Superior temporal gyrus (tissue), 1 donor: ENCODE data around the gene CCR5AS.
A peak's percentile ranks its signal among the peaks of the same experiment; 100 is the strongest.

Experiments
- DNase-seq: peaks from one replicate; pipeline ENCODE4 v3.0.0-alpha.2; 2016; ENCODE audit errors: extremely low spot score

Gene CCR5AS

GRCh38 chr3:46380471-46381221, 26.2 kb downstream of the CCR5AS start:
- no peak for DNase-seq

GRCh38 chr3:46378426-46378942, 28.4 kb downstream of the CCR5AS start:
- DNase-seq: peak; percentile 80

GRCh38 chr3:46375814-46376213, 31.1 kb downstream of the CCR5AS start:
- DNase-seq: no peak

- no peak for DNase-seq
Measured at GRCh38 chr3:46375218-46375617, 31.6 kb downstream of the CCR5AS start.

GRCh38 chr3:46374755-46375154, 32.1 kb downstream of the CCR5AS start:
- DNase-seq: no peak

GRCh38 chr3:46372492-46373359, 34.1 kb downstream of the CCR5AS start:
- DNase-seq: no peak

GRCh38 chr3:46371519-46372340, 35.1 kb downstream of the CCR5AS start:
- no peak for DNase-seq

- DNase-seq: no peak
Measured at GRCh38 chr3:46370839-46371518, 35.9 kb downstream of the CCR5AS start, which contains the start of gene CCR5. Gene CCR5 (plus strand): TSS chr3:46370946. CDS start chr3:46372903, 1,957 bp downstream.

GRCh38 chr3:46369675-46370132, 37.2 kb downstream of the CCR5AS start:
- no peak for DNase-seq

- no peak for DNase-seq
Measured at GRCh38 chr3:46369151-46369550, 37.7 kb downstream of the CCR5AS start.

GRCh38 chr3:46368569-46368968, 38.3 kb downstream of the CCR5AS start:
- DNase-seq: peak; percentile 41

- no peak for DNase-seq
Measured at GRCh38 chr3:46367811-46368210, 39.1 kb downstream of the CCR5AS start.

GRCh38 chr3:46365737-46366524, 40.9 kb downstream of the CCR5AS start:
- DNase-seq: no peak

- DNase-seq: no peak
Measured at GRCh38 chr3:46365041-46365440, 41.8 kb downstream of the CCR5AS start.

GRCh38 chr3:46361408-46362283, 45.2 kb downstream of the CCR5AS start:
- no peak for DNase-seq

- DNase-seq: no peak
Measured at GRCh38 chr3:46360907-46361306, 46.0 kb downstream of the CCR5AS start.

- peak; percentile 88 for DNase-seq
Measured at GRCh38 chr3:46359733-46360493, 47.0 kb downstream of the CCR5AS start.

GRCh38 chr3:46358466-46358865, 48.4 kb downstream of the CCR5AS start:
- DNase-seq: no peak
